GM12875 (cell line): ENCODE data around the gene CCDC106.

Source experiments
- H3K4me3 ChIP-seq: one replicate; pipeline ENCODE4 v1.5.1; 2011; ENCODE audit warnings: low read depth, low read length, control low read depth
- TF ChIP-seq, protein P1 (sequence below): IDR thresholded peaks from 2 replicates; pipeline ENCODE4 v1.5.1; 2011; ENCODE audit warnings: low read depth, mild to moderate bottlenecking, control low read depth, inconsistent platforms, low read length, moderate library complexity, borderline replicate concordance; ENCODE audit not compliant: insufficient read depth

The CCDC106 gene

DNA sequence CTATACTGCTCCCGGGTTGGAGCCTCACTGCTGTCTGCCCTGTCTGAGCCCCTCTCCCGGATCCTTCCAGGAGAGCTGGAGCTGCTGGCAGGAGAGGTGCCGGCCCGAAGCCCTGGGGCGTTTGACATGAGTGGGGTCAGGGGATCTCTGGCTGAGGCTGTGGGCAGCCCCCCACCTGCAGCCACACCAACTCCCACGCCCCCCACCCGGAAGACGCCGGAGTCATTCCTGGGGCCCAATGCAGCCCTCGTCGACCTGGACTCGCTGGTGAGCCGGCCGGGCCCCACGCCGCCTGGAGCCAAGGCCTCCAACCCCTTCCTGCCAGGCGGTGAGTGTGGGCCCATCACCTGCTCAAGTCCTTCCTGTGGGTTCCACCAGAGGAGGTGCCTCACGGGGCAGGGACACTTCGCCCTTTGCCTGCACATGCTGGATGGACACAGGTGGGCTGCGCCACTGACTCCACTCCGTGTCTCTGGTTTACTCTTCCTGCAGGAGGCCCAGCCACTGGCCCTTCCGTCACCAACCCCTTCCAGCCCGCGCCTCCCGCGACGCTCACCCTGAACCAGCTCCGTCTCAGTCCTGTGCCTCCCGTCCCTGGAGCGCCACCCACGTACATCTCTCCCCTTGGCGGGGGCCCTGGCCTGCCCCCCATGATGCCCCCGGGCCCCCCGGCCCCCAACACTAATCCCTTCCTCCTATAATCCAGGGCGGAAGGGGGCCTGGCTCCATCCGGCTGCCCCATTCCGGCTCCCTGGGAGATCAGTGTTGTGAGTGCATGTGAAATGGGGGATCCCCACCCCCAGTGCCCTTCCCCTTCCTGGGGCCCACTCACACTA, 46.9 kb downstream of the CCDC106 start:
- TF ChIP-seq, protein P1, sequence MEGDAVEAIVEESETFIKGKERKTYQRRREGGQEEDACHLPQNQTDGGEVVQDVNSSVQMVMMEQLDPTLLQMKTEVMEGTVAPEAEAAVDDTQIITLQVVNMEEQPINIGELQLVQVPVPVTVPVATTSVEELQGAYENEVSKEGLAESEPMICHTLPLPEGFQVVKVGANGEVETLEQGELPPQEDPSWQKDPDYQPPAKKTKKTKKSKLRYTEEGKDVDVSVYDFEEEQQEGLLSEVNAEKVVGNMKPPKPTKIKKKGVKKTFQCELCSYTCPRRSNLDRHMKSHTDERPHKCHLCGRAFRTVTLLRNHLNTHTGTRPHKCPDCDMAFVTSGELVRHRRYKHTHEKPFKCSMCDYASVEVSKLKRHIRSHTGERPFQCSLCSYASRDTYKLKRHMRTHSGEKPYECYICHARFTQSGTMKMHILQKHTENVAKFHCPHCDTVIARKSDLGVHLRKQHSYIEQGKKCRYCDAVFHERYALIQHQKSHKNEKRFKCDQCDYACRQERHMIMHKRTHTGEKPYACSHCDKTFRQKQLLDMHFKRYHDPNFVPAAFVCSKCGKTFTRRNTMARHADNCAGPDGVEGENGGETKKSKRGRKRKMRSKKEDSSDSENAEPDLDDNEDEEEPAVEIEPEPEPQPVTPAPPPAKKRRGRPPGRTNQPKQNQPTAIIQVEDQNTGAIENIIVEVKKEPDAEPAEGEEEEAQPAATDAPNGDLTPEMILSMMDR = no peak
- H3K4me3 ChIP-seq = no peak overlapping the region

DNA sequence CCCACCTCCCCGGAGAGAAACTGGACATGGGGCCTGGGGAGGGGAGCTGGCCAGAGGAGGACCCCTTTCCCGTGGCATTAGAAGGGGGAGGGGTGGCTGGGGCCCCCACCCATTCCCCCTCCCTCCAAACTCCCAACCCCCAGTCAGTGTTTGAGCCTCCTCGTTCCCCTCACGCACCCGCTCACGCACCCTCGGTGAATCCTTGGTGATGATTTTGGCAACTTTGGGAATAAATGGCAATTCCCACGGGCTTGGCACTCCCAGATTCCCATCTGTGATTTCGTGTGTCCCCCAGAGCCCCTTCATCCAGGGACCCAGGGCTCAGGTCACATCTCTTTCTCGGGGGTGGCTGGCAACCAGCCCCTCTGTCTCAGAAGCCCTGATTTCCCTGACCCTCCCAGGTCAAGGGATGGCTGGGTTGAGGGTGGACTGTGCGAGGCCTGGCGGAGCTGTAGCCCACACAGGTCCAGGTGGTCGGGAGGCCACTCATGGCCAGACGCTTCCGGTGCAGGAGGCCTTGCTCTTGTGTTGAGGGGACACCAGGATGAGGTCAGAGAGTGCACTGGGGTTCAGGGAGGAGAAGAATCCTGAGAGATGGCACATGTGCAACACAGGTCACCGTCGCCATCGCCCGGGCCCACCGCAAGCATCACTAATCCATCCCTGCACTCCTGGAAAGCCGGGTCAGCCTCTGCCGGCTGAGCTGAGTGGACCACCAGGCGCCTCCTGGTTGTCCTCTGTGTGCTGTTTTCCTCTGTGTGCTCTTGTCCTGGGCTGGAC, 47.7 kb downstream of the CCDC106 start:
- TF ChIP-seq, protein P1 = no peak
- H3K4me3 ChIP-seq = no peak overlapping the region

DNA sequence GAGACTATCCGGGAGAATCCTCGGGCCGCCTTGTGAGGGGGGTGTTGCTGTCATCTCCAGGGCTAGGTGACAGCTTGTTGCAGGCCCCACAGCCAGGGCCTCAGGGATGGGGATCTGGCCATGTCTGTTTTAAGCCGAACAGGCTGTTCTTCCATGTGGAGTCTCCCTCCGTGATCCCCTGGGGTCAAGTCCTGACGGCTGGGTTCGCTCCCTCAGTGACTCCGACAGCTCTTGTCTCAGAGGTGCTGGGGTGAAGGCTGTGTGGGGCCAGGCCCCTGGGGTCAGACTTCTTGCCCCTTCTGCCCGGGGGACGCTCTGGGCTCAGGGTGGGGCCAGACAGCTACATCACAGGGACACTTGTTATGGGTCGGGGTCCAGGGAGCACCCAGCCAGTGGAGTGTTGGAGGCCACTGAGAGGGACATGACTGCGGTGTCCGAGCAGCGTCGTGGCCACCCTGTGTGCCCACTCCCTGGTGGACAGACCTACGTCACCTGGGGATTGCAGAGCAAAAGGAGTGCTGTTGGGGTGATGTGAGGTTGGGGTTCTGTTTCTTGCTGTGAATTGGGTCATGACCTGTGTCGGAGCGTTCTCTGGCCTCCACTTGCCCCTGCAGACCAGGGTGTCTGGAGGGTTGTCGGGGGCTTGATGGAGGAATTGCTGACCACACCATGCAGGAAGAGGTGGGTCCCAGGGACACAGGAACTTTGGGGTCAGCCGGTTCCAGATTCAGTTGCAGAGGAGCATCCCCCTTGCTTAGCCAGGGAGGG, 48.5 kb downstream of the CCDC106 start:
- H3K4me3 ChIP-seq = no peak overlapping the region
- TF ChIP-seq, protein P1 = no peak

DNA sequence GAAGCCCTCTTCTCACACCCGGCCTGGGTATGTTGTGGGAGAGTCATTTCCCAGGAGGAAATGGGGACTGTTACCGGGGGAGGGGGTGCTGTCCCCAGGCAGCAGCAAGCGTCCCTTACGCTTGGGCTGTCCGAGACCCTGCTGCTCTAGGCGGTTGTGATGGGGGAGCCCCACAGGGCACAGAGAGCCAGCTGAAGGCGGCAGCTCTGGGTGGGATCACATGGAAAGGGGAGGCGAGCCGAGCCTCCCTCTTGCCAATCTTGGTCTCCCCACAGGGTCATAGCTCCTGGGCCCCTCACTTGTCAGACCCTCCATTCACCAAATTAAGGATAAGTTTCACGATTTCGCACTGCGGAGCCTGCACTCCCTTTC, 49.0 kb downstream of the CCDC106 start:
- no peak overlapping the region for H3K4me3 ChIP-seq
- TF ChIP-seq, protein P1 = no peak

DNA sequence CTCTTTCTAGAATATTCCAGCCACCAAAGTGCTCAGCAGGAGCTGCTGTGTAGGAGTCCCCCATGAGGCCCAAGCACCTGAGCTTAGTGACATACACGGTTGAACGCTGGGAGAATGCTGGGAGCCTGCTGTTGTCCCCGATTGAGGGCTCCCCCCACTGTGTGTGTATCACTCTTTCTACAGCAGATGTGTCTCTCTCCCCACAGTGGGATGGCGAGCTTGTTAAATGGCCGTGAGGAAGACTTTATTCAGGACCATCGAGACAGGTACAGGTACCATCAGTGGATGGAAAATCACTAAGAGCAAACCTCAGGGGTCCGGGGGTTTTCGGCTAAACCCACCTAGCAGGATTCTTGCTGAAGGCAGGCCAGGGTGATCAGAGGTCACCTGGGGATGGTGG, 49.7 kb downstream of the CCDC106 start:
- H3K4me3 ChIP-seq = no peak overlapping the region
- TF ChIP-seq, protein P1 = no peak

DNA sequence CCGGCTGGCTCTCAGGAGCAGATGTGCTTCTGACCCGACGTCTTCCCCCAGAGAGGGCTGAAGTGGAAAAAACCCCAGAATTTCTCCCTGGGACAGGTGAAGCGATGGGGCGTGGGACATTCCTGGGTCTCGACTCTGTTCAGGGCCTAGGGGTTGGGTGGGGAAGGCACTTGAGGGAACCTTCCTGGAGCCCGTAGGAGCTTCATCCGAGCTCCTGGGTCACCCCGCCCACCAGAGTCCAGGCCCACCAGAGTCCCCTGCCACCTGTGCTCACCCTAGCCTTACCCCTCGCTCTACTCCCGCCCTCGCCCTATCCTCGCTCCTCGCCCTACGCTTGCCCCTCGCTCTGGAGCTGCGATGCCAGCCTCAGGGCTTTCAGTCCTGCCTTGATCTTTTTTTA, 50.2 kb downstream of the CCDC106 start:
- TF ChIP-seq, protein P1 = no peak
- H3K4me3 ChIP-seq = no peak overlapping the region
